Endothelial cell (in vitro differentiated cells): ENCODE results near the gene RPTOR. TPM values are rescaled to one million over a fixed set of nuclear protein-coding genes. Genes with fewer than 3 reads are reported as not detected.

Source experiments
- DNase-seq: peaks from one replicate; pipeline ENCODE4 v3.0.0; 2021; ENCODE audit warnings: low spot score
- H3K27ac Mint-ChIP-seq: one replicate; pipeline ENCODE4 v1.8.0; 2021; ENCODE audit warnings: mixed read lengths, inconsistent platforms; ENCODE audit not compliant: unreplicated experiment
- H3K27me3 Mint-ChIP-seq: one replicate; pipeline ENCODE4 v1.8.0; 2021; ENCODE audit warnings: mild to moderate bottlenecking, moderate library complexity, mixed read lengths, inconsistent platforms; ENCODE audit not compliant: unreplicated experiment
- H3K36me3 Mint-ChIP-seq: one replicate; pipeline ENCODE4 v1.8.0; 2021; ENCODE audit warnings: mild to moderate bottlenecking, low read depth, mixed read lengths, inconsistent platforms; ENCODE audit not compliant: unreplicated experiment
- H3K4me1 Mint-ChIP-seq: one replicate; pipeline ENCODE4 v1.8.0; 2021; ENCODE audit warnings: mild to moderate bottlenecking, mixed read lengths, inconsistent platforms; ENCODE audit not compliant: unreplicated experiment
- H3K4me3 Mint-ChIP-seq: one replicate; pipeline ENCODE4 v1.8.0; 2021; ENCODE audit warnings: mild to moderate bottlenecking, mixed read lengths, inconsistent platforms; ENCODE audit not compliant: unreplicated experiment
- H3K9me3 Mint-ChIP-seq: one replicate; pipeline ENCODE4 v1.8.0; 2021; ENCODE audit warnings: mixed read lengths, inconsistent platforms; ENCODE audit not compliant: unreplicated experiment
- total RNA-seq: library from RNA; stranded (reverse); fragmentation: NEBNext Ultra II Directional; extraction: Animal tissue kit (Norgen Biotek cat#: 25700); gene quantifications from one replicate; pipeline ENCODE4 v1.2.1, GENCODE V29; 2021; ENCODE audit not compliant: unreplicated experiment
- TF ChIP-seq, protein P1 (sequence below): fragments of 200-600 bp; sonication (generic); IDR thresholded peaks from one replicate; pipeline ENCODE4 v1.5.0; 2021; ENCODE audit warnings: antibody characterized with exemption; ENCODE audit not compliant: unreplicated experiment

RPTOR gene
- total RNA-seq, 1 donor from 2014 or later, result 36.7 TPM

DNA sequence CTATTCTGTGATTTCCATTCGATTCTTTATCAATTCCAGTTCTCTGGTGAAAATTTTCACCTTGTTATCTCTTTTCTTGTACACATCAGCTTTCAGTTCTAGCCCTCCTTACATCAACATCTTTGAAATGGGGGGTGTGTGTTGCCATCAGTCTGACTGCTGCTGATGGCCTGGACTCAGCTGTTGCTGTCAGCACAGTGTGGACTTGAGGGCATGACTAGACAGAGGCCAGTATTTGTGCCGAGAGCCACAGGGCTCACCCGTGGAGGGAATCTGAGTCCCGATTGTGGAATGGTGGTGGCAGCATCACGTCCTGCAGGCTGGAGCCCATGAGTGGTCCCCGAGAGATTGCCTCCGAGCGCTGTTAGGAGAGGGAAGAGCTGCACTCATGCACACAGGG is 114.2 kb downstream of the RPTOR start:
- no peaks in the 10 kb centered on the region for H3K9me3 Mint-ChIP-seq
- H3K27me3 Mint-ChIP-seq, result peaks cover 5% of the 10 kb centered on the region
- no peak overlapping the region for H3K4me3 Mint-ChIP-seq
- no peak for DNase-seq
- TF ChIP-seq, protein P1, sequence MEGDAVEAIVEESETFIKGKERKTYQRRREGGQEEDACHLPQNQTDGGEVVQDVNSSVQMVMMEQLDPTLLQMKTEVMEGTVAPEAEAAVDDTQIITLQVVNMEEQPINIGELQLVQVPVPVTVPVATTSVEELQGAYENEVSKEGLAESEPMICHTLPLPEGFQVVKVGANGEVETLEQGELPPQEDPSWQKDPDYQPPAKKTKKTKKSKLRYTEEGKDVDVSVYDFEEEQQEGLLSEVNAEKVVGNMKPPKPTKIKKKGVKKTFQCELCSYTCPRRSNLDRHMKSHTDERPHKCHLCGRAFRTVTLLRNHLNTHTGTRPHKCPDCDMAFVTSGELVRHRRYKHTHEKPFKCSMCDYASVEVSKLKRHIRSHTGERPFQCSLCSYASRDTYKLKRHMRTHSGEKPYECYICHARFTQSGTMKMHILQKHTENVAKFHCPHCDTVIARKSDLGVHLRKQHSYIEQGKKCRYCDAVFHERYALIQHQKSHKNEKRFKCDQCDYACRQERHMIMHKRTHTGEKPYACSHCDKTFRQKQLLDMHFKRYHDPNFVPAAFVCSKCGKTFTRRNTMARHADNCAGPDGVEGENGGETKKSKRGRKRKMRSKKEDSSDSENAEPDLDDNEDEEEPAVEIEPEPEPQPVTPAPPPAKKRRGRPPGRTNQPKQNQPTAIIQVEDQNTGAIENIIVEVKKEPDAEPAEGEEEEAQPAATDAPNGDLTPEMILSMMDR, result no peak
- H3K4me1 Mint-ChIP-seq, result peaks cover 3% of the 10 kb centered on the region
- H3K27ac Mint-ChIP-seq, result no peak overlapping the region
- H3K36me3 Mint-ChIP-seq, result peaks cover 11% of the 10 kb centered on the region

DNA sequence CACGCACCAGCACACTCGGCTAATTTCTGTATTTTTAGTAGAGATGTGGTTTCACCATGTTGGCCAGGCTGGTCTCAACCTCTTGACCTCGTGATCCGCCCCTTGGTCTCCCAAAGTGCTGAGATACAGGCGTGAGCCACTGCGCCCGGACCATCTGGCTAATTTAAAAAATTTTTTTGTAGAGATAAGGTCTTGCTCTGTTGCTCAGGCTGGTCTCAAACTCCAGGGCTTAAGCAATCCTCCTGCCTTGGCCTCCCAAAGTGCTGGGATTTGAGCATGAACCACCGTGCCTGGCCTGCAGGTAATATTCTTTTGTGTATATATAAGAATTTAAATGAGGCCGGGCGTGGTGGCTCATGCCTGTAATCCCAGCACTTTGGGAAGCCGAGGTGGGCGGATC is 115.0 kb downstream of the RPTOR start:
- H3K4me1 Mint-ChIP-seq, result peaks cover 7% of the 10 kb centered on the region
- peaks cover 11% of the 10 kb centered on the region for H3K36me3 Mint-ChIP-seq
- no peak for DNase-seq
- peaks cover 5% of the 10 kb centered on the region for H3K27me3 Mint-ChIP-seq
- no peak overlapping the region for H3K27ac Mint-ChIP-seq
- TF ChIP-seq, protein P1, result no peak
- H3K9me3 Mint-ChIP-seq, result no peaks in the 10 kb centered on the region
- no peak overlapping the region for H3K4me3 Mint-ChIP-seq

DNA sequence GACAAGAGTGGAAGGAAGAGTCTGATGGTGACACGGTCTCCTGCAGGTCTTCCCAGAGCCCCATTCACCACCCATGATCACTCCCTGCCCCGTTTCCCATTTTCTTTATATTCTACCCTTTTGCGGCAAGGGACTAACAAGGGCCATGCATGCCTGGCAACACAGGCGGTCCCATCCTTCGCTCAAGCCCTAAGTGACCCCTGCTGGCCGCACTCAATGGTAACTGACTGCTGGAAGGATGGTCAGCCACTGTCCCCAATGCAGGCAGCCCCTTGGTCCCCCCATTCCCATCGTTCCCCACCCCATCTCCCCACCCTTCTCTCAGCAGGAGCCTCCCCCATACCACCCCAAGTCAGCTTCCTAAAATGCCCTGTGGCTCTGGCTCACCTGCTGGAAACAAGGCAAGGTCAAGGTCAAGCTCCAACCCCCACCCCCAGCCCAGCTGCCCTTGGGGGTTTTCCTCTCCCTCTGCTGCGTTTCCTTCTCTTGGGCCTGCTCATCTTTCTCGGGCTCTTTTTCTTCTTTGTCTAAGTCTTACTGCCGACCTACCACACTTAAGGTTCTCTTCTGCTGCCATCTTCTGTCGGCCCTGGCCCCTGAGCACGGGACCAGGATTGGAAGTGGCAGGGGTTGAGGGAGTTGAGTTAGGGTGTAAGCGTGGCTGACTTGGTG is 116.0 kb downstream of the RPTOR start:
- peaks cover 11% of the 10 kb centered on the region for H3K36me3 Mint-ChIP-seq
- H3K4me1 Mint-ChIP-seq, result peaks cover 10% of the 10 kb centered on the region
- DNase-seq, result no peak
- H3K27me3 Mint-ChIP-seq, result peaks cover 5% of the 10 kb centered on the region
- TF ChIP-seq, protein P1, result no peak
- H3K9me3 Mint-ChIP-seq, result no peaks in the 10 kb centered on the region
- H3K4me3 Mint-ChIP-seq, result no peak overlapping the region
- no peak overlapping the region for H3K27ac Mint-ChIP-seq

DNA sequence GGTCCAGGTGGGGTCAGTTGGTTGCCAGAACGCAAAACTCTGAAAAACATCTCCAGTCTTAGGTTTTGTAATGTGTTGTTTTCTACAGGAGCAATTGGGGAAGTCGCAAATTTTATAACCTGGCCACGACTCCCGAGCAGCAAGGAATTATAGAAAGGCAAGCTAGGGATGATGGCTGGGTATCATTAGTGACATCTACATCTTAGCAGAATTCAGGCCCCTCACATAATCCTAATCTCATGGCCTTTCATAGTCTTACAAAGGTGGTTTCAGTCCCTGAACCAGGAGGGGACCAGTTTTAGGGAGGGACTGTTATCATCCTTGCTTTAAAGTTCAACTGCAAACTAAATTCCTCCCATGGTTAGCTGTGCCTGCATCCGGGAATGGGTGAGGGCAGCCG is 117.9 kb downstream of the RPTOR start:
- no peak for DNase-seq
- peak overlapping the region; percentile 51 for H3K4me3 Mint-ChIP-seq
- peaks cover 5% of the 10 kb centered on the region for H3K27me3 Mint-ChIP-seq
- H3K36me3 Mint-ChIP-seq, result peaks cover 21% of the 10 kb centered on the region
- H3K27ac Mint-ChIP-seq, result no peak overlapping the region
- TF ChIP-seq, protein P1, result no peak
- no peaks in the 10 kb centered on the region for H3K9me3 Mint-ChIP-seq
- H3K4me1 Mint-ChIP-seq, result peaks cover 10% of the 10 kb centered on the region

DNA sequence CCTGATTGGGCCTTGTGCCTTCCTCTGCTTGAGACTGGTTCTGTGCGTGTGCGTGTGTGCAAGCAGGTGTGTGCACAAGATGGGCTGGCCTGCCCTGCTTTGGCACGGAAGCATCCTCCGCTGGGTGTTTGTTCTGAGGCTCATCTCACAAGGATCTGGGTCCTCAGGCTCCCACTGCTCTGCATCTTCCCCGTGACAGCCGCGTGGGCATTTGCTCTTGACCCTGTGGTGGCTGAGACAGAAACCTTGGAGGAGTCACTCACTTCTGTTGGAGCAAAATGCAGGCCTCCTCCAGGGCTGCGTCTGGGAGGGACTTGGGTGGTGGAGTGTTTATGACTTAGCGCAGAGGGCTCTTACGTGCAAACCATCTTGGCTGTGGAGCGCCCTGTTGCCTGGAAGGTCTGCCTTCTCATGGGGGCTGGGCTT is 119.2 kb downstream of the RPTOR start:
- TF ChIP-seq, protein P1, result no peak
- no peak overlapping the region for H3K27ac Mint-ChIP-seq
- H3K27me3 Mint-ChIP-seq, result peaks cover 5% of the 10 kb centered on the region
- no peaks in the 10 kb centered on the region for H3K9me3 Mint-ChIP-seq
- peaks cover 18% of the 10 kb centered on the region for H3K4me1 Mint-ChIP-seq
- H3K36me3 Mint-ChIP-seq, result peaks cover 16% of the 10 kb centered on the region
- H3K4me3 Mint-ChIP-seq, result no peak overlapping the region
- DNase-seq, result no peak
